Measurements from ENCODE around the gene PCNX4. TPM values are rescaled to one million over a fixed set of nuclear protein-coding genes. Genes with fewer than 3 reads are reported as not detected.
"Not testable (repeated sequence)": the region's sequence is repeated elsewhere in the genome, so short reads cannot be mapped to it uniquely, and the experiment has no call there.

Gene PCNX4
- total RNA-seq, 1 donor from 2014 or later: 96.8 TPM

DNA sequence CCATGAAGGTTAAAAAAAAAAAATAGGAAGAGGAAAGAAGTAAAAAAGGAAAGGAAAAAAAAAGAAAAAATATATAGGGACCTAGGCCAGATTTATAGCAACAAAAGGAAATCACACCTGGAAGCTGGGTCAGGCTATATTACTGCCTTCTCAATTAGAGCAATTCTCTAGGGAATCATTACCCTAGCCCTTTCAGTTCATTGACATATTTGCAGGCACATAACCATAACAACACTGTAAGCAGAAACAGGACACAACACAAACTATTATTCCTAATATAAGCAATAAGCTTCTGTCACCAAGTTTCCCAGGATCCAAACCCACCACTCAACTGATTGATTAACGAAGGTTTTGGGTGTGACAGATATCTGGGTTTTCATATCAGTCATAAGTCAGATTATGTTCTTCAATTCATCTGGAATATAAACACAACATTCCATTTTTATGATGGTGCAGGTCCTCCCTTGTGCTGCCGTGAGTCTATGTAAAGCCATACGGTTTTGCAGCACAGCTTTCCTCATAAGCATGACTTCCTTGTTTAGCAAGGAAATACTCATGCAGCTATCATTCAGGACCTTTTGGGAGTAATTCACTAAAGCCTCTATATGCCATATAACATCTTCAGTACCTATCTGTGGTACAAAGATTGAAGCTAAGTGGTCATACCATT lies 4.2 kb downstream of the PCNX4 start:
- DNase-seq (ENCODE audit: low read depth): no peak
- TF ChIP-seq, protein P1, sequence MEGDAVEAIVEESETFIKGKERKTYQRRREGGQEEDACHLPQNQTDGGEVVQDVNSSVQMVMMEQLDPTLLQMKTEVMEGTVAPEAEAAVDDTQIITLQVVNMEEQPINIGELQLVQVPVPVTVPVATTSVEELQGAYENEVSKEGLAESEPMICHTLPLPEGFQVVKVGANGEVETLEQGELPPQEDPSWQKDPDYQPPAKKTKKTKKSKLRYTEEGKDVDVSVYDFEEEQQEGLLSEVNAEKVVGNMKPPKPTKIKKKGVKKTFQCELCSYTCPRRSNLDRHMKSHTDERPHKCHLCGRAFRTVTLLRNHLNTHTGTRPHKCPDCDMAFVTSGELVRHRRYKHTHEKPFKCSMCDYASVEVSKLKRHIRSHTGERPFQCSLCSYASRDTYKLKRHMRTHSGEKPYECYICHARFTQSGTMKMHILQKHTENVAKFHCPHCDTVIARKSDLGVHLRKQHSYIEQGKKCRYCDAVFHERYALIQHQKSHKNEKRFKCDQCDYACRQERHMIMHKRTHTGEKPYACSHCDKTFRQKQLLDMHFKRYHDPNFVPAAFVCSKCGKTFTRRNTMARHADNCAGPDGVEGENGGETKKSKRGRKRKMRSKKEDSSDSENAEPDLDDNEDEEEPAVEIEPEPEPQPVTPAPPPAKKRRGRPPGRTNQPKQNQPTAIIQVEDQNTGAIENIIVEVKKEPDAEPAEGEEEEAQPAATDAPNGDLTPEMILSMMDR (IDR thresholded peaks at IDR 0.05; ENCODE audit: insufficient read depth, low read length, poor library complexity, severe bottlenecking): no peak
- Histone ChIP-seq H3K36me3 (ENCODE audit: control insufficient read depth, insufficient read depth, low read length) (no peaks in the 10 kb centered on the region), H3K4me3 (ENCODE audit: low read depth, low read length) (no peak overlapping the region), H3K27me3 (ENCODE audit: control insufficient read depth, insufficient read depth, low read length) (no peaks in the 10 kb centered on the region)

DNA sequence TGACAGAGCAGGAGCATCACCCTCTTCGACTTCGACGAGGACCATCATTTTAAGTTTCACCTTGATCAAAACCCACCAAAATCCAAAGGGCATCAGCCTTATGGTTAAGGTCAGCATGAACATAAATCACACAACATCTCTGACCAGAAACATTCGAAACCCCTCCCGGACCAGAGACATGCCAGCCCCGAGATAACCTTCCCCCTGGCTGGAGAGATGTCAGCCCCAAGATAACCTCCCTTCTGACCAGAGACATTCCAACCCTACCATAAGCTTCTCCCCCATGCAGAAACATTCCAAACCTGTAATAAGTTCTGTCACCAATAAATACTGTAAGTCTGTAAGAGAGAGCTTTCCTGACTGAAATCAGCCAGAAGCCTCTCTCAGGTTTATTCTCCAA lies 6.3 kb downstream of the PCNX4 start:
- no peaks in the 10 kb centered on the region for H3K27me3 ChIP-seq (ENCODE audit: control insufficient read depth, insufficient read depth, low read length)
- no peak overlapping the region for H3K4me3 ChIP-seq (ENCODE audit: low read depth, low read length)
- TF ChIP-seq, protein P1 (IDR thresholded peaks at IDR 0.05; ENCODE audit: insufficient read depth, low read length, poor library complexity, severe bottlenecking): no peak
- H3K36me3 ChIP-seq (ENCODE audit: control insufficient read depth, insufficient read depth, low read length): no peaks in the 10 kb centered on the region
- DNase-seq (ENCODE audit: low read depth): no peak

DNA sequence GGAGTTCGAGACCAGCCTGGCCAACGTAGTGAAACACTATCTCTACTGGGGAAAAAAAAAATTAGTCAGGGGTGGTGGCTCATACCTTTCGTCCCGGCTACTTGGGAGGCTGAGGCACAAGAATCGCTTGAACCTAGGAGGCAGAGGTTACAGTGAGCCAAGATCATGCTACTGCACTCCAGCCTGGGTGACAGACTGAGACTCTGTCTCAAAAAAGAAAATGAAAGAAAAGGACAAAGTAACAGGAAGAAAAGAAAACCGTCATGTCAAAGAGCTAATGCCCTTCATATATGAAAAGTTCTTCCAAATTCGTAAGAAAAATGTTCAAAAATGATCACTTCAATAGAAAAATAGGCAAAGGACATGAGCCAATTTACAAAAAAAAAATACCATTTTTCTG lies 8.1 kb downstream of the PCNX4 start:
- not testable (repeated sequence) for DNase-seq (ENCODE audit: low read depth); H3K27me3 ChIP-seq (ENCODE audit: control insufficient read depth, insufficient read depth, low read length); H3K36me3 ChIP-seq (ENCODE audit: control insufficient read depth, insufficient read depth, low read length); H3K4me3 ChIP-seq (ENCODE audit: low read depth, low read length)

DNA sequence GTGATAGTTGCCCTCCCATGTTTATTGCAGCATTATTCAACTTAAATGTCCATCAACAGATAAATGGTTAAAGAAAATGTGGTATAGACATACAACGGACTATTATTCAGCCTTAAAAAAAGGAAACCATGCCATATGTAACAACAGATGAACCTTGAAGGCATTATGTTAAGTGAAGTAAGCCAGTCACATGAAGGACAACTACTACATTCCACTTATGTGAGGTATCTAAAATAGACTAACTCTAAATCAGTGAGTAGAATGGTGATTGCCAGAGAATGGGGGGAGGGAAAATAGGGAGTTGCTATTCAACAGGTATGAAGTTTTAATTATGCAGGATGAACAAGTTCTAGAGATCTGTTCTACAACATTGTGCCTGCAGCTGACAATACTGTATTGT lies 10.1 kb downstream of the PCNX4 start:
- DNase-seq (ENCODE audit: low read depth): no peak

DNA sequence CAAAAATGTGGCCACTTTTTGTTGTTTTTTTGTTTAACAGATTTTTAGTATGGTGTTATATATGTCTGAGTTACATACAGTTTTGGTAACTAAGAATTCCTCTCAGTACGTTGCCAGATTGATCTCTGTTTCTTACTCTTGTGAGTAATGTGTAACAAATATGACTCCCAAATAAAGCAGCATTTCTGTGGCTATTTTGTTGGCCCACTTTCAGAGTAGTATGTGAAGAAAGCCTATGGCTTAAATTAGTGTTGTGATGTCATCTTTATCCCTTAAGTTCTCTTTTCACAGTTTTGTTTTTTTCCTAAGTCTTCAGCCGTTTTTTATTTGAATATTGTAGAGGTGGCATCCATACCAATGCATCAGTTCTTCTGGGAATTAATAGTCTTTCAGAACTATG lies 10.7 kb downstream of the PCNX4 start:
- Histone ChIP-seq H3K36me3 (ENCODE audit: control insufficient read depth, insufficient read depth, low read length) (no peaks in the 10 kb centered on the region), H3K4me3 (ENCODE audit: low read depth, low read length) (no peak overlapping the region), H3K27me3 (ENCODE audit: control insufficient read depth, insufficient read depth, low read length) (no peaks in the 10 kb centered on the region)
- TF ChIP-seq, protein P1 (IDR thresholded peaks at IDR 0.05; ENCODE audit: insufficient read depth, low read length, poor library complexity, severe bottlenecking): no peak
- no peak for DNase-seq (ENCODE audit: low read depth)

More for the DNA sequence above, 10.1 kb downstream of the PCNX4 start:
- no peaks in the 10 kb centered on the region for H3K27me3 ChIP-seq (ENCODE audit: control insufficient read depth, insufficient read depth, low read length)
- TF ChIP-seq, protein P1 (IDR thresholded peaks at IDR 0.05; ENCODE audit: insufficient read depth, low read length, poor library complexity, severe bottlenecking): no peak
- no peaks in the 10 kb centered on the region for H3K36me3 ChIP-seq (ENCODE audit: control insufficient read depth, insufficient read depth, low read length)
- H3K4me3 ChIP-seq (ENCODE audit: low read depth, low read length): no peak overlapping the region

DNA sequence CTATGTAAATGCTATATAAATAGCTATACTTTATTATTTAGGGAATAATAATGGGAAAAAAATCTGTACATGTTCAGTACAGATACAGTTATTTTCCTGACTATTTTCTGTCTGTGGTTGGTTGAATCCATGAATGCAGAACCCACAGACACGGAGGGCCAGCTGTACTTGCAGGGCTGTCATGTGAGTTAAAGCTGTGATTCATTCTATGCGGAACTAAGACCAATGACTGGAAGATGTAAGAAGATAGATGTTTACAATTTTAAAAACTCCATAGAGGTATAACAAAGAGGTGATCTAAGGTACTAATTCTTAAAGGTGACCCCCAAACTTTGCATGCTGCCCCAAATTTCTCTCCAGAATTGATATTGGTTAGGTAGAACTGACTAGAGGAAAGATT lies 14.6 kb downstream of the PCNX4 start:
- no peak overlapping the region for H3K4me3 ChIP-seq (ENCODE audit: low read depth, low read length)
- TF ChIP-seq, protein P1 (IDR thresholded peaks at IDR 0.05; ENCODE audit: insufficient read depth, low read length, poor library complexity, severe bottlenecking): no peak
- H3K36me3 ChIP-seq (ENCODE audit: control insufficient read depth, insufficient read depth, low read length): peaks cover 2% of the 10 kb centered on the region
- H3K27me3 ChIP-seq (ENCODE audit: control insufficient read depth, insufficient read depth, low read length): no peaks in the 10 kb centered on the region
- peak; percentile 61 for DNase-seq (ENCODE audit: low read depth)
